ENCODE data around the gene NUDT4.

Gene NUDT4

DNA sequence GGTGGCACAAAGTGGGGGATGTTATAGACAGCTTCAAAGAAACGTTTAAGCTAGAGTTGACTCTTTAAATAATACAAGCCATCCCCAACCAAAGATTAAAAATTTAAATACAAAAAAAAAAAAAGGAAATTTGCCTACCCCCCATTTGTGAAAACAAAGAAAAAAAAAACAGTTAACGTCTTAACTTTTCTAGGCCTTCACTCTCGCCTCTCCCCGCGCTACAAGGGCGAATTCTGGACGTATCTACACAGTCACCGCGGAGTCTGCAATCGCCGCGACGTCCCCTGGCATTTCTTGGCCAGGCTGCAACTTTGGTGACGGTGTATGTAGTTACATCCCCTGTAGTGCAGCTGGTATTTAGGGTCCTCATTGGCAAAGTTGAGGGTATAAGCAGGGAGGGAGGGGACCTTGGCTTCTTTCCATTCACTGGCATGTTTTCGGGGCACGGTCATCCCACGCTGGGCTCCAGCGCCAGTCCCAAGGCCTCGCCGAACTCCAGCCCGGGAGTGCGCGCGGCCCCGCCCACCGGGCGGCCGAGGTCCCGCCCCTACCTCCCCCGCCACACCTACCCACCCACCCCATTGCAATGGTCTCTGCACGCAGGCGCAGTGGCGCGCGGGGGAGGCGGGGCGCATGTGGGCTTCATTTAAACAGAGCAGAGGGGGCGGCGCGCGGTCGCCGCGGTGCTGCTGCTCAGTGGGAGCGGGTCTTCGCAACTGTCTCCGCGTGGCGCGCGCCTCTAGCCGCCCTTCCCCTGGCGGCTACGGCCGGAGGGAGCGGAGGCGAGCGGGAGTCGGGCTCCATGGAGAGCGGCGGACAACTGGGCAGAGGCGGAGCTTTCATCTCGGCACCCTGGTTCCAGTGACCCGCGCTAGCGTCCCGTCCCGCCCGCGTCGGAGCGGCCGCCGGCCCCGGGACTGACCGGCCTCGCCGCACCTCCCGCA is at the start of gene NUDT4:
TSS of gene NUDT4 (plus strand) at position 674 of the 944 bp plus-strand sequence. CDS start 398 bp downstream, outside the sequence.
- peak; percentile 83 for DNase-seq

DNA sequence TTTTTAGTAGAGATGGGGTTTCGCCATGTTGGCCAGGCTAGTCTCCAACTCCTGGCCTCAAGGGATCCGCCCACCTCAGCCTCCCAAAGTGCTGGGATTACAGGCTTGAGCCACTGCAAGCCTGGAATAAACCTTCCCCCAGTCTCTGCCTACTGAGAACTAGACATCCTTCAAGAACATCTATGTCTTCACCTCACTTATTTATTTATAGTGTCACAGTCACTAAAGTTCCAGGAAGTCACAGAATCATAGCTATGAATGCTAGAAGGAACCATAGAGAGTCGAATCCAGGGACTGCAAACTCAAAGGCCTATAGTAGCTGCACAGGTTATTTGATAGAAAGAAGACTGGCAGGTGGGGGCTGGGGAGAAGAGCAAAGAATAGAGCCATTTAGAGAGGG is 44.7 kb upstream of the NUDT4 start:
- no peak for DNase-seq

DNA sequence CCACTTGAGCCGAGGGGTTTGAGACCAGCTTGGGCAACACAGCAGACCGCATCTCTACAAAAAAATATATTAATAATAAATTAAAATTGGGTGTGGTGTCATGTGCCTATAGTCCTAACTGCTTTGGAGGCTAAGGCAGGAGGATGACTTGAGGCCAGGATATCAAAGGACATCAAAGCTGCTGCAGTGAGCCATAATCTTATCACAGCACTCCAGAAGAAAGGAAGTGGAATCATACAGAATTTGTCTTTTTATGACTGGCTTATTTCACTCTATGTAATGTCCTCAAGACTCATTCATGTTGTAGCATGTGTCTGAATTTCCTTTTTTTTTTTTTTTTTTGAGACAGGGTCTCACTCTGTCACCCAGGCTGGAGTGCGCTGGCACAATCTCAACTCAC is 43.9 kb upstream of the NUDT4 start:
- DNase-seq: no peak

DNA sequence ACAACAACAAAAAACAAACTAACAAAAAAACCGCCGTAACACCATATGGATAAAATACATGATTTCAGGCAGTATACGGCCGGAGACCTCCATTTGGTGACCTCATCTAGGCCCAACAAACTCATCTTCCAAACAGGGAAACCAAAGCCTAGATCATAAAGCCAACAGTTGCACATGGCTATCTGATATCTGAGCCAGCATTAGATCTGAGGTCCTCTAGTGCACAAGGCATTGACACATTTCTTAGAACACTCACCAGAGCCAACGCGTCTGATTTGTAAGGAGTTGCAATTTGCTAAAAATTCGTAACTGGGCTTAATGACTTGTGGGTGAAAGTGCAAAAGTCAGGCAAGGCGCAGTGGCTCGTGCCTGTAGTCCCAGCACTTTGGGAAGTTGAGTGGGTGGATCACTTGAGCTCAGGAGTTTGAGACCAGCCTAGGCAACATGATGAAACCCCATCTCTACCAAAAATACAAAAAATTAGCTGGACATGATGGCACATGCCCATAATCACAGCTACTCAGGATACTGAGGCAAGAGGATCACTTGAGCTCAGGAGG is 42.0 kb upstream of the NUDT4 start:
- no peak for DNase-seq

DNA sequence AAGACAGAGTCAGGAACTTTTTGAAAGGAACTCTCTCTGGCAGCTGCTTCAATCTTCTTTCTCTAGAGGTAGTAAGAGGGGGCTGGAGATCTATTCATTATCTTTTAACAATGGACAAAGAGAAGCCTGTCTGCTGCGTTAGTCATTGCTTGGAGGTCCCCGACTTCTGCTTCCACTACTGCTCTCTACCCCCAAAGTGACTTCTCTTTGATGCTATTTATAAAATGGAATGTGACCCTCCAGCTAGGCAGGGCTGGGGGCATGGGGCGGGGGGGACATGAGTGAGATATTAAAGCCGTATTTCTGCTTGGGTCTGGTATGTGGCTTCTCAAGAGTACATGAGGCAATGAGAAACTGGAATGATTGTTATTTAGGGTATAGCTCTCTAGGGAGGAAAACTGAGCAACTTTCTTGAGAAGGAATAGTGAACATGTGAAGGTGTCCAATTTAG is 41.4 kb upstream of the NUDT4 start:
- DNase-seq: no peak

DNA sequence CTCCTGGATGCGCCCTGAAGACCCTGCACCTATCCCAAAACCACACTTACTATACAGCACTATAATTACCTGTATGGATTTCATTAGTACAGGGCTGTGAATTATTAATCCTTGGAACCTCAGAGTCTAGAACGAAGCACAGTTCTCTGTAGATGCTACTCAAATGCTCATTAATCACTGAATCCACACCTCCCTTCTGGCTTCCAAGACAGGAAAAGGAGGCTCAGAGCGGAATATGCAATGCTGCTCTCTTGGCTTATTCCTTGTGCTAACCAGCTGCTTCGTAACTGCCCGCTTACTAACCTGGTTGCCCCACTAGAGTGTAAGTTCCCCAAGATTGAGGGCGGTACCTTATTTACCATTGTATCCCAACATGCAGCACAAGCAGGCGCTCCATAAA is 39.1 kb upstream of the NUDT4 start:
- DNase-seq: no peak

DNA sequence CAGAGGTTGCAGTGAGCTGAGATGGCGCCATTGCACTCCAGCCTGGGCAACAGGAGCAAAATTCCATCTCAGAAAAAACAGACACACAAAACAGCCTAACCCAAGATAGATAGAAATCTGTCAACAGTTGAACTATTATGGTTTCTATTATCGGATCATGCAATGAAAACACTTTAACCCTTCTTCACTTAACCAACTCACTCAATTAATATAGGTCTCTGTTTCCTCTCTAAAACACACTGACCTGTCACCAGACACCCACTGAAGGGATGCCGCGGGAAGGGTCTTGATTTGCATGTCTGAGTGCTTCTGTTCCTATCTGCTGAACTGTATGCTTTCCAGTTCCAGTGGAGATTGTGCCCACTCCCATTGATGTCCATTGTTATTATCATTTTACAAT is 38.0 kb upstream of the NUDT4 start:
- DNase-seq: no peak

DNA sequence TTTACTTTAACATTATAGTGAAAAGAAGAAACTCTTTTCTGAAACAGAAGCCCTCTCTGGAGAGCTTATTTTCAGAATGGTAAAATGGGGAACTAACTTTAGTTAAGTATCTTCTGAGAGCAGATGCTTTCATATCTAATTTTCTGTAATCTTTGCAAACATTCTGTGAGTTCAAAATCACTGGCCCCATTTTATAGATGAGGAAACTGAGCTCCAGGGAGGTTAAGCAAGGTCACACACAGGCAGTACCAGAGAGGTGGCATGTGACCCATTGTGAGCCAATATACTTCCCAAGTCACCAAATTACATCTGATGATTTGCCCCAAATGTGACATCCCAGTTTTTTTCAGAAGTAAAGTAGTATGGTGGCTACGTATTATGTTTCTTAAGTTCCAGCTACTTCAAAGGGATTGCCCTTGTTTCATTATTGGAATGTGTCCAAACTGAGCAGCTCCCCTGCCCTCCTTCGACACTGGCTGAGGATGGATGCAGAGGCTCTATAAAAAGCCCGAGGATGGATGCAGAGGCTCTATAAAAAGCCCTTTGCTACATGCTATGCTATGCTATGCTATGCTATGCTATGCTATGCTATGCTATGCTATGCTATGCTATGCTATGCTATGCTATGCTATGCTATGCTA is 36.2 kb upstream of the NUDT4 start:
- no peak for DNase-seq

DNA sequence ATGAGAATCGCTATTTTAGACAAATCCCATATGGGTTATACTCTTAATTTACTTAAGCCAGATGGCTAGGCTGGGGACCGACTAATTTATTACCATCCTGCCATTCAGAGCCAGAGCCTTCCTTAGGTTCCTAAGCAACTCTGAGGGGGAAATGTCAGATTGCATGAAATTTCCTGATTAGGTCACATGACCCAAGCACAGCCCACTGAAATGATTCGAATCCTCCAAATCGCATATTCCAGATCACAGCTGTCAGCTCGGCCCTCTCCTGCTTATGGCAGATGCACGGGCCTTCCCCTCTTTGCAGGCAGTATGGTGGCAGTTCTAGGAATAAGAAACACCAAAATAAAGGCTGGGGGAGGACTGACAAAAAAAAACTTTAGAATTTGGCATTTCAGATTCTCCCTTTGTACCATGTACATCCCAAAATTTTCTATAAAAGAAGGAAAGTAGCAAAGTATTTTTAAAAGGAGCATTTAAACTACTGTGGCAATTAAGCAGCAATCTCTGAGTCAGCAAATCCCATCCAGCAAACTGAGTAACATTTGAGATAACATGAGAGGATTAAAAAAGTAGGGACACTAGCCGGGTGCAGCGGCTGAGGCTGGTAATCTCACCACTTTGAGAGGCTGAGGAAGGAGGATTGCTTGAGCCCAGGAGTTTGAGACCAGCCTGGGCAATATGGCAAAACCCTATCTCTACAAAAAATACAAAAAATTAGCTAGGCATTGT is 30.5 kb upstream of the NUDT4 start:
- no peak for DNase-seq

DNA sequence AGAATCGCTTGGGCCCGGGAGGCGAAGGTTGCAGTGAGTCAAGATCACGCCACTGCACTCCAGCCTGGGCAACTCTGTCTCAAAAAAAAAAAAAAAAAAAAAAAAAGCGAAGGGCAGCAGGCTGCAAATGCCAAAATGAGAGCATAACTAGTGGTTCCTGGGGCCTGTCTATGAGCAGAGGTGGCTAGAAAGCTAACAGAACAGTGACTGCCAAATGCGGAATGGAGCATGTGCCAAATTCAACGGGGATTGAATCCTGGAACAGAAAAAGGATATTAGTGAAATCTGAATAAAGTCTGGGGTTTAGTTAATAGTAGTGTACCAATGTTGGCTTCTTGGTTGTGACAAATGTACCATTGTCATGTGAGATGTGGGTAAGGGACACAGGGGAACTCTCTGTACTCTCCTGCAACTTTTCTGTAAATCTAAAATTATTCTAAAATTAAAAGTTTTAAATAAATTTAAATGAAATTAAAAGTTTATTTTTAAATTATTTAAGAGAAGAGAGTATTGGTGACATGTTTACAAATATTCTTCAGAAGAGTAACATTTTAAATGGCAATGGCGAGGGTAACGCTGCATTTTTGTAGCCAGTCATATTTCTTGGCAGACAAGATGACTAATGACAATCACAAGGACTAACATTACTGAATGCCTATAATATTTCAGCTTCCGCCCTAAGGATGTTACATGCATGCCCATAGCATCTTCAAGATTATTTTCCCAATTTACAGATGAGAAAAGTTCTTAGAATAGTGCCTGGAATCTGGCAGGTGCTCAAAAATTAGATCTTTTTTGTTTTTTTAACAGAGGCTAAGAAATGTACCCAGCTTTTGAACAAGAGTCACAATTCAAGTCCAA is 28.9 kb upstream of the NUDT4 start:
- no peak for DNase-seq

DNA sequence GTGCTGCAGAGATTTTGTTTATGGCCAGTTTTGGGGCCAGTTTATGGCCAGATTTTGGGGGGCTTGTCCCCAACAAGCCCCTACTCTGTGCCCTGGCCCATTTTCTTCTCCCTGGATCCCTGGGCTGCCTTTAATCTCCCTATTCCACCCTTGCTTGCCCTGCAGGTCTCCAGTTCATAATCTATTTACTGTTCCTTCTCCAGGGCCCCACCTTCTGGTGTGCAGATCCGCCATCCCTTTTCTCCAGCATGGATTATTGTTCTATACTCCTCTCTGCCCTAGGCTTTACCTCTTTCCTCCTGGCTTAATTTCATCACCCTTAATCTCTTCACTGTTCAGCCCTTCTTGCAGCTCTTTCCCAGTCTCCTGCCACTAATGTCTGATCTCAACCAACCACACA is 26.0 kb upstream of the NUDT4 start:
- DNase-seq: no peak

DNA sequence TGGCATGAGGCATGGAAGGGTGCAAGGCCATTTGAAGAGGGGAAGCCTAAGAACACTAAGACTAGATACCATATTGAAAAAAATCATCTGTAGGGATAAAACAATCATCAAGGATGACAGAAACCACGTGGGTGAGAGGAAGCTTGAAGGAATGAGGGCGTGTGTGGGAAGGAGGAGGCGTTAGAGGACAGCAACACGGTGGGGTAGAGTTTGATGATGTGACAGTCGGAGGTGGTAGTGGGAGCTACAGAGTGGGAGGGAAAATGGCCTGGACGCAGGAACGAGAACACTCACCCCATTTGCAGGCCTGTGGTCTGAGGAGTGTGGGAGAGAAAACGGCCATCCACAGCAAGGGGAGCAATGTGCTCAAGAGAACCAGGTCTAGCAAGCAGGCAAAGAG is 25.4 kb upstream of the NUDT4 start:
- no peak for DNase-seq

DNA sequence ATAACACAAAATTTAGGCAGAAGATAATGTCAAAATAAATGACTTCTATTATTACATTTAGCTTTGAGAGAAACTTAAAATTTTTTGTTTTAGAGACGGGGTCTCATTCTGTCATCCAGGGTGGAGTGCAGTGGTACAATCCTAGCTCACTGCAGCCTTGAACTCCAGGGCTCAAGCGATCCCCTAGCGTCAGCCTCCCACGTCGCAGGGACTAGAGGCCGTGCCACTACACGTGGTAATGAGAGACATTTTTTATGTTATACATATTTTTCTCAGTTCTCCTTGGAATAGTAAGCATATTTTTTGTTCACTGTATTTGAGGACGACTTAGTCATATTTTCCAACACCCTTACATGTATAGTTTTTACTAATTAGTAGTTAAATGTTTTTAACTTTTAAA is 21.5 kb upstream of the NUDT4 start:
- DNase-seq: no peak

DNA sequence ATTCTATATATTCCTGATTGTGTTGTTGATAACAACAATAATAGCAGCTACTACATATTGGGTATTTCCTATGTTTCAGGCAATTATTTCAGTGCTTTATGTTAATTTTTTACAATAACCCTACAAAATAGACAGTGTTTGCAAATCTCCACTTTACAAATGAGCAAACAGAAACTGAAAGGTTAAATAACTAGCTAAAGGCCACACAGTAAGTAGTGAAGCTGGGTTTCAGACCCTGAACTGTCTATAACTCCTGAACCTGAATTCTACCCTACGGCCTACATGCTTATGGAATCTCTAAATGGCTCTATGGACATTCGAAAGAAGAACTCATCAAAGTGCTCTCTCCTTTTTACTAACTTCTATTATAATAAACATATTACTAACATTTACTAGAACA is 19.7 kb upstream of the NUDT4 start:
- no peak for DNase-seq

DNA sequence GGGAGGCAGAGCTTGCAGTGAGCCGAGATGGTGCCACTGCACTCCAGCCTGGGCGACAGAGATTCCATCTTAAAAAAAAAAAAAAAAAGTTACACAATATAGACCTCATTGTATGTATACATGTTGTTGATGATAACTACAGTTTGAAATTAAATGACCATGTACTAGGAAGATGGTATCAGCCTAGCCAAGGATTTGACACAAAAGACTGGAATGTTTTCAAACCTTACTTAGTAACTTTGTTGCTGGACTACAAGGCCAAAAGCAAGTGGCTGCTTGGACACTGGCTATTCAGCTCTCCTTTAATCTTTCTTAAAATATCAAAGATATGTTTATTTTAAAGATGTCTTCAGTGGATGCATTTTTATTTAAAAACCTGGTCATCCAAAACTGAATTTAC is 18.9 kb upstream of the NUDT4 start:
- no peak for DNase-seq

DNA sequence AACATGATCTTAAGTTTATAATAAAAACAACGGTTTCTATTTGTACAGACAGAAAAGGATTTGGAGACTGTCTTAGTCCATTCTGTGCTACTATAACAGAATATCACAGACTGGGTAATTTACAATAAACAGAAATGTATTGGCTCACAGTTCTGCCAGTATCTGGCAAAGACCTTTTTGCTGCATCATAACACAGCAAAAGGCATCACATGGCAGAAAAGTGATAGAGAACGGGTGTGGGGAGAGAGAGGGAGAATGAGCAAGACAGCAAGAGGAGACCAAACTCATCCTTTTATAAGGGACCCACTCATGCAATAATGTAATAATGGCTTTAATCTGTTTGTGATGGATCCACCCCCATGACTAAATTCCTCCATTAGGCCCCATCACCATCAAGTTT is 17.0 kb upstream of the NUDT4 start:
- no peak for DNase-seq

DNA sequence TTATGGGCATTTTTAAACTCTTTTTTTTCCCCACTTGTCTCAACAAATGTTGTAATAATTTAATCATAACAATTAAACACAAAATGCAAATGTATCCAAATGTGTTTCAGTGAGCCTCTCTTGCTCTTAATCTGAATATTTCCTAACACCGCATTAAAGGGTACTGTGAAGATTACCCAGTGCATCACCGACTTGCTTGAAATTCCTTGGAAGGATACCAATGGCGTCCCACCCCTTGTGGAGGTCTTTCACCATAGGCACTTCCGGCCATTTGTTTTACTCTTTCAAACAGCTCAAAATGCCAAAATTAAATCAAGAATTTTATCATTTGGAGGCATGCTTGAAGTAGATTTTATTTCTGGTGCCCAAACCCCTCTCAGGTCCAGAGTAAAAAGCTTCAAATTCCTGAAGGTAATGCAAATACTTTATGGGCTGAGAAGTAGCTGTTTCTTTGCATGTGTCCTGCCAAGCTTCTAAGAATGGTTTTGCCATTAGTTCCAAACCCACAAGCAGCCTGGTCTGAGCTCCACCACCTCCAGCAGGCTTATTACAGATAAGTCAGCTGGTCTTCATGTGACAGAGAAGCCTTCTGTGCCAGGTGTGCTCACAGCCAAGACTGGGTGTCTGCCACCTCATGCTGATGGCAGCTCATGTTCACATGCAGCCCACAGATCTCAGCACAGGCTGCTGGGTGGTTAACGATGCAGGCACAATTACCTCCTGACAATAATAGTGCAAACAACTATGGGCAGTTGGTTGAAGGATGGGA is 16.4 kb upstream of the NUDT4 start:
- no peak for DNase-seq

DNA sequence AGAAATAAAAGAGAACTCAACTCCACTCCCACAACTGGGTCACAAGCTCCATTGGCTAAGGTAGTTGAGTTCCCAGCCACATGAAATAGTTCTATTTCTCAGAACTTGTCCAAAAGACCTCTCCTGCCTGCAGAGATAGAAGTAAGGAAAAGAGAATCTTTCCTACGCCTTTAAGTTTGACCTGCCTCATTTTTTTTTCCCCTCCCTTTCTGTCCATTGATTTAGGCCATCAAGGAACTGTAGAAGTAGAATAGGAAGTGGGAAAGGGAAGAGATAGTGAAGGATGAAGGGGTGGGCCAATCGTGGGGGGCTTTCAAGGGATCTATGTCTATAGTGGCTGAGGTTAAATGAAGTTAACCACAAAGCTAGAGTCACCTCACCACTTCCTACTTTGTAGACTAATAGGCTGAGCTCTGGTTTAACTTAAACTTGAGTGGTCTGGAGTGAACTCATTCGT is 13.9 kb upstream of the NUDT4 start:
- DNase-seq: no peak

DNA sequence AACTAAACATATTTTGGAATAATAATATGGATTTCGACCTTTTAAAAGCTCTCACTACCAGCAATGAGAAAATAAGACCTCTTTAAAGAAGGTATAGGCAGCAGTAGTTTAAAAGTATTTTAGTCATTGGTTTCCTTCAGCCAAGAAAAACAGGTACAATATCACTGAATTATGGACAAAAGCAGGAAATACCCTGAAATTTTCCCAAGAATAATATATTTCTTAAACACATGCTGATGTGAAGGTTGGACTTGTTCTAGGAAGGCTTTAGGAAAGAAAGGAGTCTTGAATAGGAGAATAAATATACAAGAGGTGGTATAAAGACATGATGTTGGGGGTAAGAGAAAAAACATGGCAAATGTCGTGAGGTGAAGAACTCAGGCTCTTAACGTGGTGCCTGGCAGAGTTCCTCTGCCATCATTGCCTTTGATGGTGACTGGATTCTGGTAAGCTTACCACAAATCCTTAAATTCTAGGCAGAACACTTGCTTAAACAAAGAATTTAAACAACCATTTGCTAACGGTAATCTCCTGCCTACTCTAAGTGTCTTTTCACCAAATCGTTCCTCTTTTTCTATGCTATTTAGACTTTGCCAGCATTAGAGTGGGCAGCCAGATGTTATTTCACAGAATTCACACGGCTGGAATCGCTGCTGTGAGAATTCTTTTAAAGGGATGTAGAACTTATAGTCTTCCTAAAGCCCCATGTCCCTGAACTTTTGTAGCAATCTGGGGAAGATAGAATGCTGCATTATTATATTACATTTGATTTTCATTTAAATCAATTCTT is 11.9 kb upstream of the NUDT4 start:
- no peak for DNase-seq

DNA sequence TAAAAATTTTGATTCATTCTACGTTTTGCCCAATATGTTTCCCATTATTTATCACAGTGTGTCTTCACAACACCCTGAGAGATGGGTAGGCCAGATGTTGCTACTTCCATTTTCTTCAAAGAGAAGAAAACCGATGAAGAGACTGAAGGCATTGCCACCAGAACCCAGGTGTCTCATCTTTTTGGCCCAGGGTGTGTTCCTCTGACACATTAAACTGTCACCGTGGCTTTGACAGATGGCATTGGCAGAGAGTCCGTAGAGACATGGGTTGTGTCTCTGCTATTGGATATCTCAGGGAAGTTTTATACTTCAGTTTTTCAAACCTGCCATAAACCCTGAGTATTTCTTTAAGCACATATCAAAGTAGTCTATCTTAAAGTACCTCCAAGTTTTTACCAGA is 11.3 kb upstream of the NUDT4 start:
- DNase-seq: no peak

DNA sequence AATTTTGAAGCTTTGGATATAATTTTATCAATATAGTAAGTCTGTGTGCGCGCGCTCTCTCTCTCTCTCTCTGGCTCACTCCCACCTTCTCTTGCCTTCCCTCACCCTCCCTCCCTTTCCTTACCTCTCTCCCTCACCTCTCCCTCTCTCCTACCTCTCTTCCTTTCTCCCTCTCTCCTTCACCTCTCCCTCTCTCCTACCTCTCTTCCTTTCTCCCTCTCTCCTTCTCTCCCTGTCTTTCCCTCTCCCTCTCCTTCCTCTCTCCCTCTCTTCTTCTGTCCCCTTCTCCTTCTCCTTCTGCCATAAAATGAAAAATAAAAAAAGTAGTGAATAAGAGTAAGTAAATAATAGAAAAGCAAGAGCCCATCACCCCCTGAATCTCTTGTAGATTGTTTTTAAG is 9.0 kb upstream of the NUDT4 start:
- no peak for DNase-seq

All from NCI-H510A (cell line).